ENCODE results near the gene CHN1.

Gene CHN1

GRCh38 chr2:174873471-174873870 is 131.7 kb downstream of the CHN1 start:
- DNase-seq (ENCODE audit: low spot score) (no peak), FAIRE-seq (no peak)

GRCh38 chr2:174870787-174871186 is 134.4 kb downstream of the CHN1 start:
- FAIRE-seq = no peak

GRCh38 chr2:174868878-174869277 is 136.3 kb downstream of the CHN1 start:
- no peak for DNase-seq (ENCODE audit: low spot score)
- no peak for FAIRE-seq

More at GRCh38 chr2:174870787-174871186, 134.4 kb downstream of the CHN1 start:
- no peak for DNase-seq (ENCODE audit: low spot score)

GRCh38 chr2:174866421-174866820 is 138.8 kb downstream of the CHN1 start:
- DNase-seq (ENCODE audit: low spot score) = no peak
- FAIRE-seq = no peak

- FAIRE-seq = no peak
- no peak for DNase-seq (ENCODE audit: low spot score)
Measured at GRCh38 chr2:174863183-174863582, 142.0 kb downstream of the CHN1 start.

- DNase-seq (ENCODE audit: low spot score) (no peak), FAIRE-seq (no peak)
Measured at GRCh38 chr2:174859563-174860169, 145.5 kb downstream of the CHN1 start.

GRCh38 chr2:174858745-174859144 is 146.4 kb downstream of the CHN1 start:
- FAIRE-seq = no peak
- no peak for DNase-seq (ENCODE audit: low spot score)

- no peak for DNase-seq (ENCODE audit: low spot score)
- no peak for FAIRE-seq
Measured at GRCh38 chr2:174856447-174856846, 148.7 kb downstream of the CHN1 start.

GRCh38 chr2:174846941-174847938 is 157.9 kb downstream of the CHN1 start:
- FAIRE-seq (no peak), DNase-seq (ENCODE audit: low spot score) (peak; percentile 44)

GRCh38 chr2:174846218-174846617 is 159.0 kb downstream of the CHN1 start:
- FAIRE-seq (no peak), DNase-seq (ENCODE audit: low spot score) (no peak)

GRCh38 chr2:174844295-174844708 is 160.9 kb downstream of the CHN1 start:
- FAIRE-seq (no peak), DNase-seq (ENCODE audit: low spot score) (no peak)

GRCh38 chr2:174842496-174842895 is 162.7 kb downstream of the CHN1 start:
- no peak for FAIRE-seq
- DNase-seq (ENCODE audit: low spot score) = no peak

GRCh38 chr2:174841936-174842335 is 163.2 kb downstream of the CHN1 start:
- DNase-seq (ENCODE audit: low spot score) = no peak
- no peak for FAIRE-seq

GRCh38 chr2:174841350-174841749 is 163.8 kb downstream of the CHN1 start:
- FAIRE-seq = no peak
- DNase-seq (ENCODE audit: low spot score) = no peak

GRCh38 chr2:174840436-174840835 is 164.7 kb downstream of the CHN1 start:
- no peak for DNase-seq (ENCODE audit: low spot score)
- FAIRE-seq = no peak

GRCh38 chr2:174839662-174840061 is 165.5 kb downstream of the CHN1 start:
- FAIRE-seq = no peak

GRCh38 chr2:174836995-174837390 is 168.2 kb downstream of the CHN1 start:
- DNase-seq (ENCODE audit: low spot score) (no peak), FAIRE-seq (peak; percentile 23)

More at GRCh38 chr2:174839662-174840061, 165.5 kb downstream of the CHN1 start:
- DNase-seq (ENCODE audit: low spot score) = no peak

- no peak for FAIRE-seq
Measured at GRCh38 chr2:174836377-174836994, 168.7 kb downstream of the CHN1 start.

GRCh38 chr2:174835797-174836255 is 169.4 kb downstream of the CHN1 start:
- DNase-seq (ENCODE audit: low spot score) = peak; percentile 9
- FAIRE-seq = no peak

More at GRCh38 chr2:174836377-174836994, 168.7 kb downstream of the CHN1 start:
- peak; percentile 75 for DNase-seq (ENCODE audit: low spot score)

GRCh38 chr2:174833737-174834136 is 171.4 kb downstream of the CHN1 start:
- DNase-seq (ENCODE audit: low spot score) (no peak), FAIRE-seq (no peak)

GRCh38 chr2:174830561-174830960 is 174.6 kb downstream of the CHN1 start:
- no peak for DNase-seq (ENCODE audit: low spot score)
- FAIRE-seq = no peak

GRCh38 chr2:174829550-174829949 is 175.6 kb downstream of the CHN1 start:
- FAIRE-seq (no peak), DNase-seq (ENCODE audit: low spot score) (no peak)

Measured in urothelium cell line (cell line).